ENCODE measurements around the gene JMJD7. TPM values are rescaled to one million over a fixed set of nuclear protein-coding genes. Genes with fewer than 3 reads are reported as not detected.

JMJD7 gene
- total and polyA plus RNA-seq, 9 of the 15 experiments (the other 6 are each of a cell fraction or from before 2014, with no cell fraction given), result 1.2 to 13.9 (median 6.1) TPM

DNA sequence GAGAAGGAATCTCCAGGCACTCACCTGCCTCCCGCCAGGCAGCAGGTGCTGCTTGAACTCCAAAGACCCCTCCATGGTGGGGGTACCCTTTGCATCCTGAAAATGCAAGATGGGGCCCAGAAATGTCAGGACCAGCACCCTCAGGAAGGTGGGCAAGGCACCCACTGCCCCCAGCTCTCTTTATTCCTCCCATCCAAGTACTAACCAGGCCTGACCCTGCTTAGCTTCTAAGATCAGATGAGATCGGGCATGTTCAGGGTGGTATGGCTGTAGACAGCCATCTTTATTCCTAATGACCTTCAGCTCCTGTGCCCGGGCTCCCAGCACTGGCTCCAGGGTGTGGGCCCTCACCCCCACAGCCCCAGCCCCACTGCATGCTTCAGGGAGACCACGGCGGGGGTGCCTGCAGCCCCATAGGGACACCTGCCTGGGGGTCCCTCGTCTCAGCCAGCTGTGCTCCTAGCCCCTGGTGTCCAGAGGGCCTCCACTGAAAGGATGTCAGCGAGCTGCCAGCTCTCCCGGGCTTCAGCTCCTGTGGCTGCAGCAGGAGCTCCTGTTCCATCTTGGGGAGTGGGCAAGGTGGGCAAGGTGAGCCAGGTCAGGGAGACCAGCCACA is 24.0 kb downstream of the JMJD7 start (continued):
- TF ChIP-seq, protein P1, sequence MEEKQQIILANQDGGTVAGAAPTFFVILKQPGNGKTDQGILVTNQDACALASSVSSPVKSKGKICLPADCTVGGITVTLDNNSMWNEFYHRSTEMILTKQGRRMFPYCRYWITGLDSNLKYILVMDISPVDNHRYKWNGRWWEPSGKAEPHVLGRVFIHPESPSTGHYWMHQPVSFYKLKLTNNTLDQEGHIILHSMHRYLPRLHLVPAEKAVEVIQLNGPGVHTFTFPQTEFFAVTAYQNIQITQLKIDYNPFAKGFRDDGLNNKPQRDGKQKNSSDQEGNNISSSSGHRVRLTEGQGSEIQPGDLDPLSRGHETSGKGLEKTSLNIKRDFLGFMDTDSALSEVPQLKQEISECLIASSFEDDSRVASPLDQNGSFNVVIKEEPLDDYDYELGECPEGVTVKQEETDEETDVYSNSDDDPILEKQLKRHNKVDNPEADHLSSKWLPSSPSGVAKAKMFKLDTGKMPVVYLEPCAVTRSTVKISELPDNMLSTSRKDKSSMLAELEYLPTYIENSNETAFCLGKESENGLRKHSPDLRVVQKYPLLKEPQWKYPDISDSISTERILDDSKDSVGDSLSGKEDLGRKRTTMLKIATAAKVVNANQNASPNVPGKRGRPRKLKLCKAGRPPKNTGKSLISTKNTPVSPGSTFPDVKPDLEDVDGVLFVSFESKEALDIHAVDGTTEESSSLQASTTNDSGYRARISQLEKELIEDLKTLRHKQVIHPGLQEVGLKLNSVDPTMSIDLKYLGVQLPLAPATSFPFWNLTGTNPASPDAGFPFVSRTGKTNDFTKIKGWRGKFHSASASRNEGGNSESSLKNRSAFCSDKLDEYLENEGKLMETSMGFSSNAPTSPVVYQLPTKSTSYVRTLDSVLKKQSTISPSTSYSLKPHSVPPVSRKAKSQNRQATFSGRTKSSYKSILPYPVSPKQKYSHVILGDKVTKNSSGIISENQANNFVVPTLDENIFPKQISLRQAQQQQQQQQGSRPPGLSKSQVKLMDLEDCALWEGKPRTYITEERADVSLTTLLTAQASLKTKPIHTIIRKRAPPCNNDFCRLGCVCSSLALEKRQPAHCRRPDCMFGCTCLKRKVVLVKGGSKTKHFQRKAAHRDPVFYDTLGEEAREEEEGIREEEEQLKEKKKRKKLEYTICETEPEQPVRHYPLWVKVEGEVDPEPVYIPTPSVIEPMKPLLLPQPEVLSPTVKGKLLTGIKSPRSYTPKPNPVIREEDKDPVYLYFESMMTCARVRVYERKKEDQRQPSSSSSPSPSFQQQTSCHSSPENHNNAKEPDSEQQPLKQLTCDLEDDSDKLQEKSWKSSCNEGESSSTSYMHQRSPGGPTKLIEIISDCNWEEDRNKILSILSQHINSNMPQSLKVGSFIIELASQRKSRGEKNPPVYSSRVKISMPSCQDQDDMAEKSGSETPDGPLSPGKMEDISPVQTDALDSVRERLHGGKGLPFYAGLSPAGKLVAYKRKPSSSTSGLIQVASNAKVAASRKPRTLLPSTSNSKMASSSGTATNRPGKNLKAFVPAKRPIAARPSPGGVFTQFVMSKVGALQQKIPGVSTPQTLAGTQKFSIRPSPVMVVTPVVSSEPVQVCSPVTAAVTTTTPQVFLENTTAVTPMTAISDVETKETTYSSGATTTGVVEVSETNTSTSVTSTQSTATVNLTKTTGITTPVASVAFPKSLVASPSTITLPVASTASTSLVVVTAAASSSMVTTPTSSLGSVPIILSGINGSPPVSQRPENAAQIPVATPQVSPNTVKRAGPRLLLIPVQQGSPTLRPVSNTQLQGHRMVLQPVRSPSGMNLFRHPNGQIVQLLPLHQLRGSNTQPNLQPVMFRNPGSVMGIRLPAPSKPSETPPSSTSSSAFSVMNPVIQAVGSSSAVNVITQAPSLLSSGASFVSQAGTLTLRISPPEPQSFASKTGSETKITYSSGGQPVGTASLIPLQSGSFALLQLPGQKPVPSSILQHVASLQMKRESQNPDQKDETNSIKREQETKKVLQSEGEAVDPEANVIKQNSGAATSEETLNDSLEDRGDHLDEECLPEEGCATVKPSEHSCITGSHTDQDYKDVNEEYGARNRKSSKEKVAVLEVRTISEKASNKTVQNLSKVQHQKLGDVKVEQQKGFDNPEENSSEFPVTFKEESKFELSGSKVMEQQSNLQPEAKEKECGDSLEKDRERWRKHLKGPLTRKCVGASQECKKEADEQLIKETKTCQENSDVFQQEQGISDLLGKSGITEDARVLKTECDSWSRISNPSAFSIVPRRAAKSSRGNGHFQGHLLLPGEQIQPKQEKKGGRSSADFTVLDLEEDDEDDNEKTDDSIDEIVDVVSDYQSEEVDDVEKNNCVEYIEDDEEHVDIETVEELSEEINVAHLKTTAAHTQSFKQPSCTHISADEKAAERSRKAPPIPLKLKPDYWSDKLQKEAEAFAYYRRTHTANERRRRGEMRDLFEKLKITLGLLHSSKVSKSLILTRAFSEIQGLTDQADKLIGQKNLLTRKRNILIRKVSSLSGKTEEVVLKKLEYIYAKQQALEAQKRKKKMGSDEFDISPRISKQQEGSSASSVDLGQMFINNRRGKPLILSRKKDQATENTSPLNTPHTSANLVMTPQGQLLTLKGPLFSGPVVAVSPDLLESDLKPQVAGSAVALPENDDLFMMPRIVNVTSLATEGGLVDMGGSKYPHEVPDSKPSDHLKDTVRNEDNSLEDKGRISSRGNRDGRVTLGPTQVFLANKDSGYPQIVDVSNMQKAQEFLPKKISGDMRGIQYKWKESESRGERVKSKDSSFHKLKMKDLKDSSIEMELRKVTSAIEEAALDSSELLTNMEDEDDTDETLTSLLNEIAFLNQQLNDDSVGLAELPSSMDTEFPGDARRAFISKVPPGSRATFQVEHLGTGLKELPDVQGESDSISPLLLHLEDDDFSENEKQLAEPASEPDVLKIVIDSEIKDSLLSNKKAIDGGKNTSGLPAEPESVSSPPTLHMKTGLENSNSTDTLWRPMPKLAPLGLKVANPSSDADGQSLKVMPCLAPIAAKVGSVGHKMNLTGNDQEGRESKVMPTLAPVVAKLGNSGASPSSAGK (IDR thresholded peaks at IDR 0.05), result no peak
- TF ChIP-seq HMG20A (CRISPR knock-in tag; conservative IDR thresholded peaks at IDR 0.05), result no peak
